Endodermal cell (in vitro differentiated cells): ENCODE results near the gene ATAD5. TPM values are rescaled to one million over a fixed set of nuclear protein-coding genes. Genes with fewer than 3 reads are reported as not detected.

Experiments used
- DNase-seq: peaks from one replicate; pipeline ENCODE4 v3.0.0-alpha.2; 2017
- H3K27ac ChIP-seq: 2 replicates; pipeline ENCODE4 v1.5.1; 2013; ENCODE audit warnings: mild to moderate bottlenecking, low read depth, low read length, moderate library complexity
- H3K27me3 ChIP-seq: 2 replicates; pipeline ENCODE4 v1.6.1; 2013; ENCODE audit warnings: mild to moderate bottlenecking, low read length, moderate library complexity; ENCODE audit not compliant: insufficient read depth, control insufficient read depth, poor library complexity, severe bottlenecking
- H3K36me3 ChIP-seq: 2 replicates; pipeline ENCODE4 v1.7.0; 2013; ENCODE audit warnings: mild to moderate bottlenecking, low read length, moderate library complexity; ENCODE audit not compliant: control insufficient read depth, insufficient read depth
- H3K4me1 ChIP-seq: one replicate; pipeline ENCODE4 v1.7.0; 2013; ENCODE audit warnings: low read length; ENCODE audit not compliant: control insufficient read depth, insufficient read depth
- H3K4me3 ChIP-seq: 2 replicates; pipeline ENCODE4 v1.5.1; 2013; ENCODE audit warnings: mild to moderate bottlenecking, low read length, moderate library complexity
- H3K9ac ChIP-seq: 2 replicates; pipeline ENCODE4 v1.6.1; 2013; ENCODE audit warnings: mild to moderate bottlenecking, low read length, moderate library complexity; ENCODE audit not compliant: poor library complexity, severe bottlenecking; ENCODE audit errors: extremely low read depth
- H3K9me3 ChIP-seq: 2 replicates; pipeline ENCODE4 v1.6.1; 2013; ENCODE audit warnings: mild to moderate bottlenecking, low read length, moderate library complexity; ENCODE audit not compliant: control insufficient read depth
- H3K27ac Mint-ChIP-seq: 2 replicates; pipeline ENCODE4 v1.8.0; 2020; ENCODE audit warnings: mixed read lengths
- H3K27me3 Mint-ChIP-seq: 2 replicates; pipeline ENCODE4 v1.8.0; 2021; ENCODE audit warnings: mild to moderate bottlenecking, mixed read lengths; ENCODE audit not compliant: insufficient read depth
- H3K36me3 Mint-ChIP-seq: 2 replicates; pipeline ENCODE4 v1.8.0; 2020; ENCODE audit warnings: low read depth, mixed read lengths
- H3K4me1 Mint-ChIP-seq: 2 replicates; pipeline ENCODE4 v1.8.0; 2020; ENCODE audit warnings: mixed read lengths
- H3K4me3 Mint-ChIP-seq: 2 replicates; pipeline ENCODE4 v1.8.0; 2020; ENCODE audit warnings: mild to moderate bottlenecking, moderate library complexity, mixed read lengths
- H3K9me3 Mint-ChIP-seq: 2 replicates; pipeline ENCODE4 v1.8.0; 2020; ENCODE audit warnings: mild to moderate bottlenecking, mixed read lengths
- CTCF ChIP-seq: fragments of 200-600 bp; sonication (generic); conservative IDR thresholded peaks from 2 replicates; pipeline ENCODE4 v1.5.0; 2021; ENCODE audit warnings: antibody characterized with exemption, mild to moderate bottlenecking
- WGBS, 2 experiments: methylation state at CpG; one replicate each; pipeline versions ENCODE4 v1.1.5 to v1.1.7; 2013; ENCODE audit warnings: missing lambda C conversion rate in 2 of 2, mixed read lengths in 1 of 2; ENCODE audit not compliant: insufficient coverage in 1 of 2, insufficient read length in 1 of 2; 5-methylcytosine and 5-hydroxymethylcytosine counted together
- total RNA-seq, 2 donors: library from RNA; stranded (reverse); fragmentation: NEBNext Ultra II Directional in 1 of 2; extraction: Animal tissue kit (Norgen Biotek cat#: 25700) in 1 of 2; gene quantifications; 2 replicates in 1 of 2; 3 replicates in 1 of 2; pipeline ENCODE4 v1.2.1, GENCODE V29; 2021

ATAD5 gene
- total RNA-seq, 2 donors from 2014 or later = 20.3 to 29.7 TPM

- H3K4me3 ChIP-seq = no peak overlapping the region
- H3K36me3 ChIP-seq = no peaks in the 10 kb centered on the region
- WGBS, 2 experiments = 65 to 100% methylated on average over 1 to 4 of the region's 4 CpGs
- no peaks in the 10 kb centered on the region for H3K9me3 Mint-ChIP-seq
- H3K27ac ChIP-seq = no peak overlapping the region
- TF ChIP-seq CTCF = peak; percentile 61
- H3K4me1 Mint-ChIP-seq = peaks cover 13% of the 10 kb centered on the region
- peaks cover 3% of the 10 kb centered on the region for H3K4me1 ChIP-seq
- peaks cover 53% of the 10 kb centered on the region for H3K27me3 ChIP-seq
- peaks cover 61% of the 10 kb centered on the region for H3K27me3 Mint-ChIP-seq
- no peaks in the 10 kb centered on the region for H3K9me3 ChIP-seq
- H3K27ac Mint-ChIP-seq = peak overlapping the region; percentile 46
- no peak overlapping the region for H3K9ac ChIP-seq
- DNase-seq = peak; percentile 85
- no peak overlapping the region for H3K4me3 Mint-ChIP-seq
- H3K36me3 Mint-ChIP-seq = no peaks in the 10 kb centered on the region
Measured at GRCh38 chr17:30920282-30920681, 88.5 kb downstream of the ATAD5 start.

- Histone ChIP-seq H3K9me3 (no peaks in the 10 kb centered on the region), H3K27ac (no peak overlapping the region), H3K4me1 (peaks cover 3% of the 10 kb centered on the region), H3K4me3 (peak overlapping the region; percentile 66), H3K27me3 (peaks cover 53% of the 10 kb centered on the region), H3K9ac (no peak overlapping the region), H3K36me3 (no peaks in the 10 kb centered on the region)
- no peak for DNase-seq
- Mint-ChIP-seq H3K4me3 (peak overlapping the region; percentile 53), H3K36me3 (no peaks in the 10 kb centered on the region), H3K27ac (no peak overlapping the region), H3K9me3 (no peaks in the 10 kb centered on the region), H3K27me3 (peaks cover 62% of the 10 kb centered on the region), H3K4me1 (peaks cover 13% of the 10 kb centered on the region)
- peak; percentile 8 for TF ChIP-seq CTCF
- 91 to 96% methylated on average over 9 to 11 of the region's 11 CpGs for WGBS, 2 experiments
Measured at GRCh38 chr17:30920683-30921543, 89.1 kb downstream of the ATAD5 start.

- peaks cover 62% of the 10 kb centered on the region for H3K27me3 Mint-ChIP-seq
- peaks cover 3% of the 10 kb centered on the region for H3K4me1 ChIP-seq
- DNase-seq = peak; percentile 88
- peaks cover 13% of the 10 kb centered on the region for H3K4me1 Mint-ChIP-seq
- peaks cover 53% of the 10 kb centered on the region for H3K27me3 ChIP-seq
- no peaks in the 10 kb centered on the region for H3K36me3 ChIP-seq
- WGBS, 2 experiments = 5 to 28% methylated on average over 8 to 60 of the region's 60 CpGs
- no peaks in the 10 kb centered on the region for H3K9me3 ChIP-seq
- H3K27ac Mint-ChIP-seq = no peak within 1 kb of the TSS
- peak within 1 kb of the TSS; percentile 53 for H3K4me3 Mint-ChIP-seq
- H3K27ac ChIP-seq = no peak within 1 kb of the TSS
- H3K36me3 Mint-ChIP-seq = no peaks in the 10 kb centered on the region
- H3K4me3 ChIP-seq = peak within 1 kb of the TSS; percentile 66
- no peak for TF ChIP-seq CTCF
- no peak within 1 kb of the TSS for H3K9ac ChIP-seq
- H3K9me3 Mint-ChIP-seq = no peaks in the 10 kb centered on the region
Measured at GRCh38 chr17:30921544-30922196, 89.9 kb downstream of the ATAD5 start, which contains the start of gene ADAP2. Gene ADAP2 (plus strand): TSS chr17:30921945. CDS start chr17:30922015, 70 bp downstream.
